Spleen (tissue), 11 donors: Measurements from ENCODE around the gene TENT4B. TPM values are rescaled to one million over a fixed set of nuclear protein-coding genes. Genes with fewer than 3 reads are reported as not detected.

Experiments
- DNase-seq: peaks from one replicate; pipeline ENCODE4 v3.0.0-alpha.2; 2020
- H3K27ac ChIP-seq, 8 donors: fragments of 200-600 bp; sonication (generic) in 7 of 8; 1 replicate in 4 of 8; 2 replicates in 4 of 8; pipeline versions ENCODE4 v1.5.0 to v1.8.0; 2016 to 2021; ENCODE audit warnings: inconsistent platforms in 4 of 8, mild to moderate bottlenecking in 4 of 8, moderate library complexity in 1 of 8
- H3K27me3 ChIP-seq, 7 donors: fragments of 200-600 bp; sonication (generic) in 6 of 7; replicated peaks in 1 of 7; 1 replicate in 4 of 7; 2 replicates in 3 of 7; pipeline versions ENCODE4 v1.5.0 to v1.8.0; 2016 to 2021; ENCODE audit warnings: inconsistent platforms in 3 of 7, mild to moderate bottlenecking in 1 of 7
- H3K36me3 ChIP-seq, 6 donors: fragments of 200-600 bp; sonication (generic) in 5 of 6; 1 replicate in 4 of 6; 2 replicates in 2 of 6; pipeline versions ENCODE4 v1.5.0 to v1.8.0; 2016 to 2021; ENCODE audit warnings: inconsistent platforms in 2 of 6
- H3K4me1 ChIP-seq, 6 donors: fragments of 200-600 bp; sonication (generic) in 5 of 6; 1 replicate in 3 of 6; 2 replicates in 3 of 6; pipeline versions ENCODE4 v1.5.0 to v1.8.0; 2016 to 2021; ENCODE audit warnings: inconsistent platforms in 3 of 6
- H3K4me3 ChIP-seq, 8 donors: fragments of 200-600 bp; sonication (generic) in 7 of 8; 1 replicate in 4 of 8; 2 replicates in 4 of 8; pipeline versions ENCODE4 v1.5.0 to v1.8.0; 2016 to 2021; ENCODE audit warnings: inconsistent platforms in 4 of 8, mild to moderate bottlenecking in 4 of 8, moderate library complexity in 2 of 8
- H3K9me3 ChIP-seq, 8 donors: fragments of 200-600 bp; sonication (generic) in 7 of 8; 1 replicate in 4 of 8; 2 replicates in 4 of 8; pipeline versions ENCODE4 v1.5.0 to v1.8.0; 2016 to 2021; ENCODE audit warnings: inconsistent platforms in 4 of 8
- POLR2A ChIP-seq, 3 donors: fragments of 450-650 bp; IDR thresholded peaks; one replicate each; pipeline ENCODE4 v1.5.1; 2017; ENCODE audit warnings: antibody characterized with exemption in 3 of 3, mild to moderate bottlenecking in 1 of 3
- POLR2AphosphoS5 ChIP-seq, 3 donors: sonication (generic); formaldehyde crosslinking; IDR thresholded peaks; one replicate each; pipeline ENCODE4 v1.5.1; 2017; ENCODE audit warnings: antibody characterized with exemption in 3 of 3
- WGBS, 5 donors: extraction: QIAGEN DNeasy Blood & Tissue Kit in 3 of 5; methylation state at CpG; one replicate each; pipeline versions ENCODE4 v1.1.5 to v1.1.7; 2013 to 2018; 5-methylcytosine and 5-hydroxymethylcytosine counted together
- intact Hi-C: fragments of 100-400 bp; cut with DNase I; formaldehyde crosslinking; loops from one replicate; pipeline ENCODE4 v1.15.0; 2023; ENCODE audit warnings: low total_unique reads
- polyA plus RNA-seq, 3 donors: library from polyadenylated mRNA; stranded (reverse); fragments of 200-250 nt; gene quantifications; one replicate each; pipeline ENCODE4 v1.2.1, GENCODE V29; 2013
- total RNA-seq, 7 donors: library from RNA; depleted of rRNA in 3 of 7; stranded (reverse); fragments of >200 nt in 3 of 7; fragmentation: NEBNext Ultra II Directional in 4 of 7; extraction: Animal tissue kit (Norgen Biotek cat#: 25700) in 4 of 7; gene quantifications; one replicate each; pipeline versions ENCODE4 v1.1.0 to v1.2.1, GENCODE V29; 2016 to 2021
- TF ChIP-seq, protein P1 (sequence below), 11 experiments: fragments of 200-600 bp in 7 of 11; fragments of 450-650 bp in 4 of 11; sonication (generic) in 4 of 11; IDR thresholded peaks in 8 of 11; conservative IDR thresholded peaks in 3 of 11; 1 replicate in 7 of 11; 2 replicates in 4 of 11; pipeline versions ENCODE4 v1.4.0 to v1.8.0; 2016 to 2021; ENCODE audit warnings: antibody characterized with exemption in 11 of 11, inconsistent platforms in 4 of 11, mild to moderate bottlenecking in 1 of 11
- donor health status: healthy with polysubstance abuse.
- donor health status: DM: no; HTN: no; CAD: no; lungs with moderate emphysema.
- donor health status: DM: no; HTN: no; CAD: no.
- donor health status: Bipolar disorder and iron deficiency.
- donor health status: healthy.
- donor health status: DM: no; HTN: no; CAD: no.
- donor health status: DM: yes; HTN: yes; CAD: no.

Gene TENT4B
- total and polyA plus RNA-seq, 10 donors = 4.2 to 16.4 (median 12.1) TPM

DNA sequence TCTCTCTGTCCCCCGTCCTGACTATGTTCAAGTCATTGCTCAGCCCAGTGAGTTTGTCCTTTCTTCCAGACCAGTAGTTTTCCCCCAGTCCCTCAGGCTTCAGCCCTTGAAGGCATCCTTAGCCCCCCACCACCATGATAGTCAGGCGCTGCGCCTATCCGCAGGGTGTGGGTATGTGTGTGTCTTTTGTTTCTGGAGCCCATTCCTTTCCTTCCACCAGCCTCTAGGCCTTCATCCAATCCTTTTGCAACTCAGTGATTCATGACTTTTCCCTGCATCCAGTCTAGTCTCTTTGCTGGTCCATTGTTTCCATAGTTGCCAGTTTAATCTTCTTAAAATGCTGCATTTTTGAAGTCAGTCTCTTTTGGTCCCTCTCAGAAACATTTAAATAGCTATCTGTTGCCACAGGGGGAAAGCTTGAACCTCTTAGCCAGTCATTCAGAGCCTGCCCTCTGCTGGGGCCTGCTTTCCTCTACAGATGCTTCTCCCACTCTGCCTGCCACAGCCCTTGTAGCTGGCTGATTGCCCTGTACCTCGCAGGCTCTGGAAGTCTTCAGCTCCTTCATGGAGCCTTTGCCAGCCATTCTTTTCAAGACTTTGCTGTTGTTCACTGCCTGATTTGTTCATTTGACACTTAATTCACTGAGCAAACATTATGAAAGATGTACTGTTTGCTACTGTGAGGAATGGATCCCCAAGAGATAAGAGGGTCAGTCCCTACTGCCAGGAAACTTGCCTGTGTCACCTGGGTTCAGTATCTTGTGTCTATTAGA, 57.3 kb downstream of the TENT4B start:
- 76 to 87% (median 80%) methylated on average over 5 of the region's 5 CpGs for WGBS, 5 donors
- peaks cover 0 to 38% (median 19%) of the 10 kb centered on the region in 6 donors for H3K36me3 ChIP-seq
- H3K27me3 ChIP-seq = no peaks in the 10 kb centered on the region
- H3K9me3 ChIP-seq = no peaks in the 10 kb centered on the region
- peaks cover 13 to 63% (median 40%) of the 10 kb centered on the region in 6 donors for H3K4me1 ChIP-seq
- intact Hi-C loops = loop anchor here (10.0 kb wide), 1 partner anchor 454 kb away; no protein-coding TSS in a partner anchor
- H3K27ac ChIP-seq = peak overlapping the region in 4 of 8 donors; percentile 27 to 63 (median 42)
- H3K4me3 ChIP-seq = no peak overlapping the region
- TF ChIP-seq, protein P1, sequence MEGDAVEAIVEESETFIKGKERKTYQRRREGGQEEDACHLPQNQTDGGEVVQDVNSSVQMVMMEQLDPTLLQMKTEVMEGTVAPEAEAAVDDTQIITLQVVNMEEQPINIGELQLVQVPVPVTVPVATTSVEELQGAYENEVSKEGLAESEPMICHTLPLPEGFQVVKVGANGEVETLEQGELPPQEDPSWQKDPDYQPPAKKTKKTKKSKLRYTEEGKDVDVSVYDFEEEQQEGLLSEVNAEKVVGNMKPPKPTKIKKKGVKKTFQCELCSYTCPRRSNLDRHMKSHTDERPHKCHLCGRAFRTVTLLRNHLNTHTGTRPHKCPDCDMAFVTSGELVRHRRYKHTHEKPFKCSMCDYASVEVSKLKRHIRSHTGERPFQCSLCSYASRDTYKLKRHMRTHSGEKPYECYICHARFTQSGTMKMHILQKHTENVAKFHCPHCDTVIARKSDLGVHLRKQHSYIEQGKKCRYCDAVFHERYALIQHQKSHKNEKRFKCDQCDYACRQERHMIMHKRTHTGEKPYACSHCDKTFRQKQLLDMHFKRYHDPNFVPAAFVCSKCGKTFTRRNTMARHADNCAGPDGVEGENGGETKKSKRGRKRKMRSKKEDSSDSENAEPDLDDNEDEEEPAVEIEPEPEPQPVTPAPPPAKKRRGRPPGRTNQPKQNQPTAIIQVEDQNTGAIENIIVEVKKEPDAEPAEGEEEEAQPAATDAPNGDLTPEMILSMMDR (IDR thresholded peaks at IDR 0.05 in 8 of 11, conservative IDR thresholded peaks at IDR 0.05 in 3 of 11) = peak; percentile 25 to 79 (median 62)
- TF ChIP-seq POLR2A (IDR thresholded peaks at IDR 0.05) = no peak
- peak in 1 of 3 donors; percentile 44 for TF ChIP-seq POLR2AphosphoS5 (IDR thresholded peaks at IDR 0.05)
- peak; percentile 82 for DNase-seq

DNA sequence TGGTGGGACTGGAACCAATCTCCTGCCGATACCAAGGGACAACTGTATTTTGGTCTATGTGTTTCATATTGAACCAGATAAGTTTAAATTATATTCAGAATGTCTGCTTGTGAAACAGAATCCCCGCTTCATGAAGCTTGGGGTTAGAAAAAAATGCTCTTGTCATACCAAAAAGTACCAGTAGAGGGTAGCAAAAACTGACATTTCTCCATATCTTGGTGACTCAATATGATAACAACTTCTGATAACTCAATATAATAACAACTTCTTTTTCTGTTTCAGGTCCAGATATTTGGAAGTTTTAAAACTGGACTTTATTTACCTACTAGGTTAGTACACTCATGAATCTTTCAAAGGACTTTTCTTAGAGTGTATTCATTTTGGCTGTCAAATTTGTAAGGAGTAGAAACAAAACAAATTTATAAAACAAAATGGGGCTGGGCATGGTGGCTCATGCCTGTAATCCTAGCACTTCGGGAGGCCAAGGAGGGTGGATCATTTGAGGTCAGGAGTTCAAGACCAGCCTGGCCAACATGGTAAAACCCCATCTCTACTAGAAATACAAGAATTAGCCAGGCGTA, 60.9 kb downstream of the TENT4B start:
- TF ChIP-seq, protein P1 (IDR thresholded peaks at IDR 0.05 in 8 of 11, conservative IDR thresholded peaks at IDR 0.05 in 3 of 11) = peak; percentile 53 to 93 (median 84)
- no peak for TF ChIP-seq POLR2AphosphoS5 (IDR thresholded peaks at IDR 0.05)
- Histone ChIP-seq H3K4me3 (no peak overlapping the region), H3K9me3 (no peaks in the 10 kb centered on the region), H3K4me1 (peaks cover 7 to 42% (median 22%) of the 10 kb centered on the region in 6 donors), H3K27me3 (no peaks in the 10 kb centered on the region), H3K36me3 (peaks cover 0 to 74% (median 45%) of the 10 kb centered on the region in 6 donors), H3K27ac (no peak overlapping the region)
- intact Hi-C loops = loop anchor here (2.0 to 10.0 kb wide), 2 partner anchors 141 to 451 kb away; no protein-coding TSS in a partner anchor
- DNase-seq = no peak
- 58 to 69% (median 63%) methylated on average over 4 of the region's 4 CpGs for WGBS, 5 donors

DNA sequence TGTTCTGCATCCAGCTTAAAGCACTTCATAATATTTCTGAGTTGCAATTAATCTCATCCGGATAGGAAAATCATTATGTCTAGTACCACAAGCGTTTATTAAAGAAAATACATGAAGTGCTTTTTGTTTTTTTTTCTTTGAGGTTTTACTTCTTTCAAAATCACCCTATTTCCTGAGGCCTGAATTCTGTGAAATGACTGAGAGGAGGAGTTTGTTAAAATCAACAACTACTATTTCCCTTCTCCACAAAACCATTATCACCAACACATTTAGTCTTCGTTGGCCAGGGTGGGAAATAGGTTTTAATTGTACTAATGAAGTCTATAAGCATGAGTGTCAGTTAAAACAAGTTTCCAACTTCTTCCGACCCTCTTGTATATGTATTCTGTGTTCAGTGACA, 62.6 kb downstream of the TENT4B start:
- Histone ChIP-seq H3K36me3 (peaks cover 0 to 90% (median 47%) of the 10 kb centered on the region in 6 donors), H3K9me3 (no peaks in the 10 kb centered on the region), H3K4me3 (no peak overlapping the region), H3K27me3 (no peaks in the 10 kb centered on the region), H3K27ac (no peak overlapping the region), H3K4me1 (peaks cover 0 to 25% (median 5%) of the 10 kb centered on the region in 6 donors)
- TF ChIP-seq, protein P1 (IDR thresholded peaks at IDR 0.05 in 8 of 11, conservative IDR thresholded peaks at IDR 0.05 in 3 of 11) = no peak
- TF ChIP-seq POLR2AphosphoS5 (IDR thresholded peaks at IDR 0.05) (no peak), POLR2A (IDR thresholded peaks at IDR 0.05) (no peak)
- intact Hi-C loops = loop anchor here (2.0 to 10.0 kb wide), 2 partner anchors 139 to 449 kb away; no protein-coding TSS in a partner anchor
- 63 to 81% (median 71%) methylated on average over 4 of the region's 4 CpGs for WGBS, 5 donors
- DNase-seq = no peak

DNA sequence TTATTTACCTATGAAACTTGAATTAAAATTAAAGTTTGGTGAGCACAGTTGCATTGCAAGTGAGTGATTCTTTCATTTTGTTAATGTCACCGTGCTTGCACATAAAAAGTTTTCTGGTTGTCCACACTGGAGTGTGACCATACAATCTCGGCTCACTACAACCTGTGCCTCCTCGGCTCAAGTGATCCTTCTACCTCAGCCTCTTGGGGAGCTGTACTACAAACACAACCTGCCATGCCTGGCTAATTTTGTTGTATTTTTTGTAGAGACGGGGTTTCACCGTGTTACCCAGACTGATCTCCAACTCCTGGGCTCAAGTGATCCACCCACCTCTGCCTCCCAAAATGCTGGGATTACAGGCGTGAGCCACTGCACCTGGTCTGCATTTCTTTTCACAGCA, 63.1 kb downstream of the TENT4B start:
- Histone ChIP-seq H3K9me3 (no peaks in the 10 kb centered on the region), H3K27ac (no peak overlapping the region), H3K36me3 (peaks cover 0 to 94% (median 49%) of the 10 kb centered on the region in 6 donors), H3K4me1 (peaks cover 0 to 20% (median 2%) of the 10 kb centered on the region in 6 donors), H3K4me3 (no peak overlapping the region), H3K27me3 (no peaks in the 10 kb centered on the region)
- TF ChIP-seq POLR2A (IDR thresholded peaks at IDR 0.05) = no peak
- TF ChIP-seq, protein P1 (IDR thresholded peaks at IDR 0.05 in 8 of 11, conservative IDR thresholded peaks at IDR 0.05 in 3 of 11) = no peak
- TF ChIP-seq POLR2AphosphoS5 (IDR thresholded peaks at IDR 0.05) = no peak
- 90 to 96% (median 93%) methylated on average over 6 of the region's 6 CpGs for WGBS, 5 donors
- intact Hi-C loops = loop anchor here (10.0 kb wide), 1 partner anchor 449 kb away; no protein-coding TSS in a partner anchor
- no peak for DNase-seq
